AG04450 (cell line): Measurements from ENCODE around the gene FBXO27. TPM values are rescaled to one million over a fixed set of nuclear protein-coding genes. Genes with fewer than 3 reads are reported as not detected.

Experiments used
- CTCF ChIA-PET: fragments of 300-600, 350-600 bp; formaldehyde crosslinking; extraction: SDS; loops from one replicate; lab custom pipeline; 2022; ENCODE audit warnings: antibody characterized with exemption, inconsistent platforms; lab: Charles Lee
- POLR2A ChIA-PET: fragments of 350-600 bp; formaldehyde crosslinking; extraction: SDS; loops from one replicate; lab custom pipeline; 2021; ENCODE audit warnings: antibody characterized with exemption, inconsistent platforms; lab: Yijun Ruan, JAX
- DNase-seq: peaks from one replicate; pipeline ENCODE4 v3.0.0-alpha.2; 2011; ENCODE audit warnings: low read depth, low spot score
- H3K27ac ChIP-seq: one replicate; pipeline ENCODE4 v1.5.1; 2012; ENCODE audit warnings: low read depth, low read length, control low read depth
- H3K27me3 ChIP-seq: one replicate; pipeline ENCODE4 v1.6.0; 2012; ENCODE audit warnings: low read length; ENCODE audit not compliant: control insufficient read depth, insufficient read depth
- H3K4me3 ChIP-seq: 2 replicates; pipeline ENCODE4 v1.5.1; 2011; ENCODE audit warnings: mild to moderate bottlenecking, low read depth, low read length, control low read depth
- H3K9me3 ChIP-seq: 2 replicates; pipeline ENCODE4 v1.5.1; 2012; ENCODE audit warnings: low read length; ENCODE audit not compliant: control insufficient read depth, insufficient read depth
- CTCF ChIP-seq: IDR thresholded peaks from 2 replicates; pipeline ENCODE4 v1.5.1; 2011; ENCODE audit warnings: low read depth, low read length, control low read depth, inconsistent platforms
- polyA plus RNA-seq: library from polyadenylated mRNA; depleted of rRNA; stranded (reverse); fragments of >200 nt; gene quantifications from 2 replicates; pipeline ENCODE4 v1.2.3, GENCODE V29; 2011; rRNA removed

The FBXO27 gene
- polyA plus RNA-seq, 1 experiment: 2.0 TPM

- Histone ChIP-seq H3K9me3 (peaks cover 6% of the 10 kb centered on the region), H3K27me3 (no peaks in the 10 kb centered on the region), H3K27ac (peak overlapping the region; percentile 77), H3K4me3 (peak overlapping the region; percentile 74)
- DNase-seq: no peak
- ChIA-PET POLR2A (interaction anchor here (0.6 to 1.4 kb wide), 4 partner anchors 13 to 602 kb away, joined by 3 to 6 read pairs (median 4); no protein-coding TSS in a partner anchor), CTCF (interaction anchor here (0.6 to 2.9 kb wide), 7 partner anchors 13 to 76 kb away, joined by 3 to 17 read pairs (median 9); partner anchors contain the start of genes MRPS12 and SARS2)
- TF ChIP-seq CTCF: no peak
Observed at GRCh38 chr19:38975861-38976271, 56.5 kb downstream of the FBXO27 start.

- CTCF ChIA-PET: interaction anchor here (0.6 to 2.9 kb wide), 7 partner anchors 13 to 573 kb away, joined by 3 to 17 read pairs (median 9); partner anchors contain the start of genes FAM98C, MRPS12 and SARS2
- Histone ChIP-seq H3K27ac (peak within 1 kb of the TSS; percentile 84), H3K4me3 (peak within 1 kb of the TSS; percentile 74), H3K9me3 (peaks cover under 1% of the 10 kb centered on the region), H3K27me3 (no peaks in the 10 kb centered on the region)
- no peak for DNase-seq
- TF ChIP-seq CTCF: no peak
- POLR2A ChIA-PET: interaction anchor here (0.6 to 0.8 kb wide), 2 partner anchors 103 to 602 kb away, joined by 4 to 5 read pairs; no protein-coding TSS in a partner anchor
Observed at GRCh38 chr19:38975214-38975860, 57.0 kb downstream of the FBXO27 start, which contains the start of gene FBXO17. Gene FBXO17, minus strand, starts transcription at chr19:38975742. Its CDS starts 25,423 bp downstream, at chr19:38950319.

GRCh38 chr19:38974624-38975213, 57.6 kb downstream of the FBXO27 start:
- POLR2A ChIA-PET: no interaction called here
- DNase-seq: no peak

More at GRCh38 chr19:38974624-38975213, 57.6 kb downstream of the FBXO27 start:
- Histone ChIP-seq H3K9me3 (no peaks in the 10 kb centered on the region; the same call in 1 of the 2 replicates), H3K4me3 (peak overlapping the region; percentile 74), H3K27ac (peak overlapping the region; percentile 84), H3K27me3 (no peaks in the 10 kb centered on the region)
- CTCF ChIA-PET: interaction anchor here (0.6 to 2.9 kb wide), 5 partner anchors 12 to 572 kb away, joined by 3 to 17 read pairs (median 4); partner anchors contain the start of genes FAM98C, MRPS12 and SARS2
- TF ChIP-seq CTCF: no peak

Other genes starting within 250 kb of the FBXO27 start
- gene LGALS7B, start 243.3 kb downstream of the FBXO27 start, polyA plus RNA-seq: not detected in 2 replicates
- 0.07 TPM in 1 of 2 replicates, not detected in the other for gene LGALS4, start 219.6 kb downstream of the FBXO27 start, polyA plus RNA-seq
- 86.5 and 109 TPM in 2 replicates for gene ECH1, start 200.8 kb downstream of the FBXO27 start, polyA plus RNA-seq
- 281 and 316 TPM in 2 replicates for gene HNRNPL, start 182.6 kb downstream of the FBXO27 start, polyA plus RNA-seq
- gene RINL, start 154.3 kb downstream of the FBXO27 start, polyA plus RNA-seq: 1.6 TPM in 2 replicates
- gene SIRT2, start 132.9 kb downstream of the FBXO27 start, polyA plus RNA-seq: 45.5 and 61.3 TPM in 2 replicates
- gene NFKBIB, start 132.6 kb downstream of the FBXO27 start, polyA plus RNA-seq: 9.9 and 14.1 TPM in 2 replicates
- 0.09 TPM in 1 of 2 replicates, not detected in the other for gene CCER2, start 120.4 kb downstream of the FBXO27 start, polyA plus RNA-seq
- 10.1 and 16.2 TPM in 2 replicates for gene SARS2, start 101.8 kb downstream of the FBXO27 start, polyA plus RNA-seq
- 19.7 and 28.3 TPM in 2 replicates for gene MRPS12, start 101.6 kb downstream of the FBXO27 start, polyA plus RNA-seq
- 10.8 and 11.6 TPM in 2 replicates for gene FBXO17, start 56.8 kb downstream of the FBXO27 start, polyA plus RNA-seq
- not detected in 2 replicates for gene ACP7, start 51.8 kb upstream of the FBXO27 start, polyA plus RNA-seq
- gene PAK4, start 93.2 kb upstream of the FBXO27 start, polyA plus RNA-seq: 10.4 and 12.4 TPM in 2 replicates
- gene NCCRP1, start 164.4 kb upstream of the FBXO27 start, polyA plus RNA-seq: not detected in 2 replicates
- not detected in 2 replicates for gene SYCN, start 171.7 kb upstream of the FBXO27 start, polyA plus RNA-seq
- not detected in 2 replicates for gene IFNL3, start 212.5 kb upstream of the FBXO27 start, polyA plus RNA-seq
- gene IFNL4, start 216.3 kb upstream of the FBXO27 start, polyA plus RNA-seq: not detected in 2 replicates
- not detected in 2 replicates for gene IFNL2, start 235.8 kb upstream of the FBXO27 start, polyA plus RNA-seq